Astrocyte (in vitro differentiated cells and primary cell): Measurements from ENCODE around the gene USP32.

ENCODE experiments used
- CTCF ChIP-seq: IDR thresholded peaks from 2 replicates; pipeline ENCODE4 v1.5.1; 2011; ENCODE audit warnings: low read depth, mild to moderate bottlenecking, inconsistent platforms, low read length, moderate library complexity; ENCODE audit not compliant: insufficient read depth
- EZH2 ChIP-seq: IDR thresholded peaks from 2 replicates; pipeline ENCODE4 v1.6.1; 2012; ENCODE audit warnings: mild to moderate bottlenecking, low read length, inconsistent platforms; ENCODE audit not compliant: insufficient read depth

DNA sequence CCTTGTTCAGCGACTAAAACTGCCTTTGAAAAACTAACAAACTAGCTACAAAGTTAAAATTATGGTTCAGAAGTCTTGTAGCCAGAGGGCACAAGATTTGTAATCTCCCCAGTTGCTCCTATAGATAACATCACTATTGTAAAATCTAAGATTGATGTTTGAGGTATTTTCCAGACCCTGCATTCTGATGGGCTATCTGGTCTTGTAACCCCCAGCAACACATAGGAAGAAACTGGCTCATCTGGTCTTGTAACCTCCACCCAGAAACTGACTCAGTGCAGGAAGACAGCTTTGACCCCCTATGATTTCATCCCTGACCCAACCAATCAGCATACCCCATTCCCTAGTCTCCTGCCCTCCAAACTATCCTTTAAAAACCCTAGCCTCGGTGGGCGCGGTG is 18.1 kb upstream of the USP32 start:
- no peak for TF ChIP-seq CTCF
- TF ChIP-seq EZH2, result no peak
